Measurements from ENCODE around the gene MKLN1. TPM values are rescaled to one million over a fixed set of nuclear protein-coding genes. Genes with fewer than 3 reads are reported as not detected.
A peak's percentile ranks its signal among the peaks of the same experiment; 100 is the strongest.

The MKLN1 gene
- total RNA-seq, 1 donor from 2014 or later = 66.0 TPM

DNA sequence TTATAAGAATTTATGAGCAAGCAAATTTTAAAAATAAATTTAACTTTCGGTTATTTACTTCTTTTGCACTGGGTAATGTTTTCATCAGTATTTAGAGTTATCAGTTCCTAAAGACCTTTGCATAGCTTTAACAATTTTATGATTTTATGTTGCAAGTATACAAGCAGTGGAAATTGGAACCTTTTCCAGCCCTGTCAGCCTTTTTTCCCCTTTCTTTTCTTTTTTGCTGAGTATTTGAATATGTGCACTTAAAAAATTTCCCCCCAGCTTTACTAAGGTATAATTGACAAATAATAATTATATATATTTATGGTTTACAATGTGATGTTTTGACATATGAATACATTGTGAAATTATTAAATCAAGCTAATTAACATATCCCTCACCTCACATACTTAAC is 62.6 kb downstream of the MKLN1 start:
- intact Hi-C loops (cut with DNase I) = no loop called here

DNA sequence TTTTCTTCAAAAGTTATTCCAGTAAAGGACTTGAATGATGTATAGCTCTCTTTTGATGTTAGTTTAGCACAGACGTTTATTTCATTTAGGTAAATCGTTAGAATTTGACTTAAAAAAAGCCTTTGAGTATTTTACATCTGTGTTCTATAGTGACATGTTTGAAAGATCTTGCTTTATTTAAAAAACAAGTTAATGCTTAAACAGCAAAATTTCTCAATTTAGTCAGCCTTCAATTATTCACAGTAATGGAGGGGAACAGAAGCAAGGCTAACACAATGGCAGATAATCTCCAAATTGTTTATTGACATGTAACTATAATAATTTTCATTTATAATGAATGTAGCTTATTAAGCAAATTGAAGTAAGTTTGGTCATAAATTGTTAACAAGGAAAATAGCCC is 63.5 kb downstream of the MKLN1 start:
- no peaks in the 10 kb centered on the region for H3K9me3 ChIP-seq
- H3K4me3 ChIP-seq = no peak overlapping the region
- no peak overlapping the region for H3K27ac ChIP-seq
- ATAC-seq (no peak), DNase-seq (no peak)
- no peaks in the 10 kb centered on the region for H3K27me3 ChIP-seq
- no peaks in the 10 kb centered on the region for H3K4me1 ChIP-seq
- TF ChIP-seq, protein P1, sequence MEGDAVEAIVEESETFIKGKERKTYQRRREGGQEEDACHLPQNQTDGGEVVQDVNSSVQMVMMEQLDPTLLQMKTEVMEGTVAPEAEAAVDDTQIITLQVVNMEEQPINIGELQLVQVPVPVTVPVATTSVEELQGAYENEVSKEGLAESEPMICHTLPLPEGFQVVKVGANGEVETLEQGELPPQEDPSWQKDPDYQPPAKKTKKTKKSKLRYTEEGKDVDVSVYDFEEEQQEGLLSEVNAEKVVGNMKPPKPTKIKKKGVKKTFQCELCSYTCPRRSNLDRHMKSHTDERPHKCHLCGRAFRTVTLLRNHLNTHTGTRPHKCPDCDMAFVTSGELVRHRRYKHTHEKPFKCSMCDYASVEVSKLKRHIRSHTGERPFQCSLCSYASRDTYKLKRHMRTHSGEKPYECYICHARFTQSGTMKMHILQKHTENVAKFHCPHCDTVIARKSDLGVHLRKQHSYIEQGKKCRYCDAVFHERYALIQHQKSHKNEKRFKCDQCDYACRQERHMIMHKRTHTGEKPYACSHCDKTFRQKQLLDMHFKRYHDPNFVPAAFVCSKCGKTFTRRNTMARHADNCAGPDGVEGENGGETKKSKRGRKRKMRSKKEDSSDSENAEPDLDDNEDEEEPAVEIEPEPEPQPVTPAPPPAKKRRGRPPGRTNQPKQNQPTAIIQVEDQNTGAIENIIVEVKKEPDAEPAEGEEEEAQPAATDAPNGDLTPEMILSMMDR (IDR thresholded peaks at IDR 0.05) = no peak
- peaks cover 9% of the 10 kb centered on the region for H3K36me3 ChIP-seq
- intact Hi-C loops (cut with DNase I) = no loop called here

More for the DNA sequence above, 62.6 kb downstream of the MKLN1 start:
- H3K27ac ChIP-seq = no peak overlapping the region
- TF ChIP-seq, protein P1 (IDR thresholded peaks at IDR 0.05) = no peak
- peaks cover 9% of the 10 kb centered on the region for H3K36me3 ChIP-seq
- H3K27me3 ChIP-seq = no peaks in the 10 kb centered on the region
- H3K4me3 ChIP-seq = no peak overlapping the region
- no peaks in the 10 kb centered on the region for H3K9me3 ChIP-seq
- DNase-seq (no peak), ATAC-seq (no peak)
- H3K4me1 ChIP-seq = no peaks in the 10 kb centered on the region

DNA sequence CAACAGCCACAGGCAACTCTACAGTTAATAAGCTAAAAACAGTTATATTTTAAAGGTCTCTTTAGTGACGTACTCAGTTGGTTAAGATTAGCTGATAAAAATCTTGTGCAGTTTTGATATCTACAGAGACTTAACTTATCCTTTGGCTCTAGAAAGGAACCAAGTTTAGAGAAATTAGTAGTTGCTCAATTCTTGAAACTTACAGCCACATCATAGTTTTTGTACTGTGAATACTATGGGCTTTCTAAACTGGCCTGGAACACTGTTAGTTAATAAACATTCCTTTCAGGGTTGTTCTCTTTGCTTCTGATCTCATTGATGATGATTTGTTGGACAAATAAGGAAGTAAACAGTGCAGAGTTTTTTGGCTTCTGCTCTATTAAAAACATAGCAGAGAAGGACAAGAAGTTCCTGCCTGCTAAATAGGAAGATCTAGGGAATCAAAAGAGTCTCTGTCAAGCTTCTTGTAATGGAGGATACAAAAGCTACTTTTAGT is 73.1 kb downstream of the MKLN1 start:
- DNase-seq (no peak), ATAC-seq (peak; percentile 61)
- H3K27me3 ChIP-seq = no peaks in the 10 kb centered on the region
- H3K4me3 ChIP-seq = no peak overlapping the region
- peaks cover 16% of the 10 kb centered on the region for H3K4me1 ChIP-seq
- TF ChIP-seq, protein P1 (IDR thresholded peaks at IDR 0.05) = no peak
- intact Hi-C loops (cut with DNase I) = no loop called here
- H3K36me3 ChIP-seq = peaks cover 7% of the 10 kb centered on the region
- peak overlapping the region; percentile 67 for H3K27ac ChIP-seq
- H3K9me3 ChIP-seq = no peaks in the 10 kb centered on the region

DNA sequence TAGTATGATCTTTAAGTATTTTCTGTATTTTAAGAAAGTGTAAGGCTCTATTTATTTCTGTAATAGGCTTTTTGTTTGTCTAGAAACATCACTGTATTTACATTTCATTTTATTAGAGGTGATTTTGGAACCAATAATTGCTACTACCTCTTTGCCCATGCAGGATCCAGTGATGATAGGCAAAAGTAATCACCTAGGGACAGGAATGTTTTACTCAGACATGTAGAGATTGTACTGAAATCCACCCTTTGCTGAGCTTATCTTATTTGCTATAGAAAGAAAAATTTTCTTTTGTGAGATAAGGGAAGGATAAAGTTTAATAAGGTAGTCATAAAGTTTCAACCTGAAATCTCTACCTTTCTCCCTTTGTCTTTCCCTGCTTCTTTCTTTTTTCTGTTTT is 73.5 kb downstream of the MKLN1 start:
- H3K27ac ChIP-seq = peak overlapping the region; percentile 67
- intact Hi-C loops (cut with DNase I) = no loop called here

DNA sequence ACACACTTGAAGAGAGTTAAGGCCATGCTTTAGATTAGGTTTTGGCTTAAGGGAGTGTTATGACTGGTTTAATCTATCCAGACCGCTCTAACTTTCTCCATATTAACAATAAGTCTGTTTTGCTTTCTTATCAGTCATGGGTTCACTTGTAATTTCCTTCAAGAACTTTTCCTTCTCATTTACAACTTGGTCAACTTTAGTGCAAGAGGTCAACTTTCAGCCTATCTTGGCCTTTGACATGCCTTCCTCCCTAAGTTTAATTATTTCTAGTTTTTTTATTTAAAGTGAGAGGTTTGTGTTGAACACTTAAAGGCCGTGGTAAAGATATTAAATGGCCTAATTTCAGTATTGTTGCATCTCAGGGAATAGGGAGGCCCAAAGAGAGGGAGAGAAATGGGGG is 75.6 kb downstream of the MKLN1 start:
- H3K36me3 ChIP-seq = peaks cover 2% of the 10 kb centered on the region
- H3K4me1 ChIP-seq = peaks cover 16% of the 10 kb centered on the region
- H3K4me3 ChIP-seq = no peak overlapping the region
- H3K27me3 ChIP-seq = no peaks in the 10 kb centered on the region
- DNase-seq (no peak), ATAC-seq (no peak)
- H3K27ac ChIP-seq = no peak overlapping the region
- TF ChIP-seq, protein P1 (IDR thresholded peaks at IDR 0.05) = no peak
- intact Hi-C loops (cut with DNase I) = no loop called here
- no peaks in the 10 kb centered on the region for H3K9me3 ChIP-seq

More for the DNA sequence above, 73.5 kb downstream of the MKLN1 start:
- no peak overlapping the region for H3K4me3 ChIP-seq
- no peaks in the 10 kb centered on the region for H3K9me3 ChIP-seq
- TF ChIP-seq, protein P1 (IDR thresholded peaks at IDR 0.05) = no peak
- H3K4me1 ChIP-seq = peaks cover 16% of the 10 kb centered on the region
- ATAC-seq (no peak), DNase-seq (no peak)
- H3K27me3 ChIP-seq = no peaks in the 10 kb centered on the region
- H3K36me3 ChIP-seq = peaks cover 7% of the 10 kb centered on the region
